GM06990 (cell line): ENCODE measurements around the gene SLC37A4.

Experiments used
- DNase-seq: peaks from one replicate; pipeline ENCODE4 v3.0.0-alpha.2; 2011; ENCODE audit not compliant: insufficient read length; ENCODE audit errors: extremely low read depth
- H3K27me3 ChIP-seq: replicated peaks from 2 replicates; pipeline ENCODE4 v1.6.0; 2011; ENCODE audit warnings: low read length; ENCODE audit not compliant: control insufficient read depth, insufficient read depth
- H3K36me3 ChIP-seq: 2 replicates; pipeline ENCODE4 v1.5.1; 2011; ENCODE audit warnings: low read length; ENCODE audit not compliant: control insufficient read depth, insufficient read depth
- H3K4me3 ChIP-seq: replicated peaks from 2 replicates; pipeline ENCODE4 v1.5.1; 2011; ENCODE audit warnings: low read depth, mild to moderate bottlenecking, control low read depth, low read length
- CTCF ChIP-seq: IDR thresholded peaks from 2 replicates; pipeline ENCODE4 v1.5.1; 2011; ENCODE audit warnings: low read length, control low read depth, mild to moderate bottlenecking, inconsistent platforms; ENCODE audit not compliant: insufficient read depth, poor library complexity, severe bottlenecking

SLC37A4 gene

GRCh38 chr11:119029069-119029339 lies 1.7 kb downstream of the SLC37A4 start:
- no peak for TF ChIP-seq CTCF
- no peak overlapping the region for H3K4me3 ChIP-seq
- no peaks in the 10 kb centered on the region for H3K27me3 ChIP-seq
- no peak for DNase-seq
- H3K36me3 ChIP-seq, result peaks cover 13% of the 10 kb centered on the region

- H3K4me3 ChIP-seq, result no peak overlapping the region
- no peak for TF ChIP-seq CTCF
- no peaks in the 10 kb centered on the region for H3K27me3 ChIP-seq
- H3K36me3 ChIP-seq, result peaks cover 14% of the 10 kb centered on the region
- DNase-seq, result no peak
These were observed 2.2 kb downstream of the SLC37A4 start for GRCh38 chr11:119028346-119029068.

- no peak overlapping the region for H3K4me3 ChIP-seq
- TF ChIP-seq CTCF, result no peak
These were observed 2.9 kb downstream of the SLC37A4 start for GRCh38 chr11:119027561-119028345.

GRCh38 chr11:119026970-119027369 lies 3.7 kb downstream of the SLC37A4 start:
- H3K36me3 ChIP-seq, result peaks cover 21% of the 10 kb centered on the region
- no peak for DNase-seq

More at GRCh38 chr11:119027561-119028345, 2.9 kb downstream of the SLC37A4 start:
- Histone ChIP-seq H3K36me3 (peaks cover 18% of the 10 kb centered on the region), H3K27me3 (no peaks in the 10 kb centered on the region)
- no peak for DNase-seq

GRCh38 chr11:119025978-119026766 lies 4.5 kb downstream of the SLC37A4 start:
- Histone ChIP-seq H3K36me3 (peaks cover 21% of the 10 kb centered on the region), H3K4me3 (no peak overlapping the region), H3K27me3 (no peaks in the 10 kb centered on the region)
- no peak for TF ChIP-seq CTCF
- no peak for DNase-seq

More at GRCh38 chr11:119026970-119027369, 3.7 kb downstream of the SLC37A4 start:
- no peak overlapping the region for H3K4me3 ChIP-seq
- no peak for TF ChIP-seq CTCF
- H3K27me3 ChIP-seq, result no peaks in the 10 kb centered on the region
